H1 (cell line): ENCODE results near the gene HOXB3. TPM values are rescaled to one million over a fixed set of nuclear protein-coding genes. Genes with fewer than 3 reads are reported as not detected.

Experiments used
- CTCF ChIA-PET: fragments of 300-600 bp; sonication (Branson Sonifier 250); formaldehyde crosslinking; loops from one replicate; lab custom pipeline; 2021; ENCODE audit not compliant: partially characterized antibody; lab: Charles Lee
- POLR2A ChIA-PET: fragments of 300-600 bp; sonication (Branson Sonifier 250); formaldehyde crosslinking; loops from one replicate; lab custom pipeline; 2021; ENCODE audit warnings: inconsistent platforms; ENCODE audit not compliant: partially characterized antibody; lab: Charles Lee
- DNase-seq, 2 experiments: peaks; one replicate each; pipeline versions ENCODE4 v3.0.0 to v3.0.0-alpha.2; 2010 to 2022; ENCODE audit warnings: low spot score in 2 of 2, low read depth in 1 of 2, mixed read lengths in 1 of 2
- FAIRE-seq: peaks from 2 replicates; lab custom pipeline; 2011; peaks lifted over from hg19 to GRCh38; lab: Jason Lieb, UNC
- H2AFZ ChIP-seq: 2 replicates; pipeline ENCODE4 v1.8.1; 2012; ENCODE audit warnings: low read length, inconsistent platforms
- H2AK5ac ChIP-seq: 2 replicates; pipeline ENCODE4 v1.6.1; 2013; ENCODE audit warnings: low read depth, low read length
- H2BK120ac ChIP-seq: replicated peaks from 2 replicates; pipeline ENCODE3; 2013; ENCODE audit warnings: low read depth, low read length, inconsistent platforms
- H2BK12ac ChIP-seq: 2 replicates; pipeline ENCODE4 v1.6.1; 2013; ENCODE audit warnings: low read depth, low read length
- H2BK15ac ChIP-seq: 2 replicates; pipeline ENCODE4 v1.6.1; 2013; ENCODE audit warnings: low read length
- H2BK20ac ChIP-seq: 2 replicates; pipeline ENCODE4 v1.6.1; 2013; ENCODE audit warnings: low read length
- H2BK5ac ChIP-seq: 2 replicates; pipeline ENCODE4 v1.6.1; 2013; ENCODE audit warnings: low read depth, low read length
- H3K14ac ChIP-seq: 2 replicates; pipeline ENCODE4 v1.6.1; 2013; ENCODE audit warnings: inconsistent platforms; ENCODE audit not compliant: insufficient read length
- H3K18ac ChIP-seq: 2 replicates; pipeline ENCODE4 v1.6.1; 2013; ENCODE audit warnings: low read length; ENCODE audit errors: extremely low read depth
- H3K23ac ChIP-seq: 2 replicates; pipeline ENCODE4 v1.6.1; 2013; ENCODE audit warnings: inconsistent platforms; ENCODE audit not compliant: insufficient read length
- H3K23me2 ChIP-seq: 2 replicates; pipeline ENCODE4 v1.6.1; 2013; ENCODE audit warnings: low read depth, low read length
- H3K27ac ChIP-seq: 2 replicates; pipeline ENCODE4 v1.6.1; 2011; ENCODE audit warnings: low read depth, low read length, inconsistent platforms
- H3K27me3 ChIP-seq, 4 experiments: replicated peaks in 1 of 4; 1 replicate in 1 of 4; 2 replicates in 3 of 4; pipeline versions ENCODE4 v1.6.1 to v1.8.1; 2011 to 2013; ENCODE audit warnings: low read length in 3 of 4, mild to moderate bottlenecking in 3 of 4, inconsistent platforms in 2 of 4, mixed read lengths in 2 of 4, moderate library complexity in 1 of 4; ENCODE audit not compliant: control insufficient read depth in 3 of 4, insufficient read depth in 3 of 4; ENCODE audit errors: extremely low read depth in 1 of 4
- H3K36me3 ChIP-seq, 4 experiments: 2 replicates each; pipeline versions ENCODE4 v1.6.1 to v1.8.1; 2011 to 2013; ENCODE audit warnings: mild to moderate bottlenecking in 4 of 4, low read length in 3 of 4, moderate library complexity in 2 of 4, control low read depth in 1 of 4, inconsistent platforms in 1 of 4; ENCODE audit not compliant: insufficient read depth in 4 of 4, control insufficient read depth in 2 of 4
- H3K4ac ChIP-seq: replicated peaks from 2 replicates; pipeline ENCODE3; 2013; ENCODE audit warnings: low read length, low read depth, mixed read lengths, inconsistent platforms; ENCODE audit not compliant: insufficient read length
- H3K4me1 ChIP-seq, 4 experiments: replicated peaks in 1 of 4; 1 replicate in 1 of 4; 2 replicates in 3 of 4; pipeline versions ENCODE4 v1.6.1 to v1.8.1; 2011 to 2013; ENCODE audit warnings: low read length in 3 of 4, inconsistent platforms in 2 of 4, mixed read lengths in 1 of 4; ENCODE audit not compliant: insufficient read depth in 4 of 4, control insufficient read depth in 3 of 4
- H3K4me2 ChIP-seq, 2 experiments: 2 replicates each; pipeline versions ENCODE4 v1.6.1 to v1.8.1; 2011 to 2013; ENCODE audit warnings: low read depth in 2 of 2, low read length in 2 of 2, control low read depth in 1 of 2, inconsistent platforms in 1 of 2, mild to moderate bottlenecking in 1 of 2; ENCODE audit not compliant: insufficient read depth in 1 of 2
- H3K4me3 ChIP-seq, 4 experiments: fragments of 200-600, 300-600 bp in 1 of 4; sonication (generic), shearing (Covaris generic), sonication (Bioruptor Twin) in 1 of 4; 2 replicates each; pipeline versions ENCODE4 v1.5.1 to v1.8.1; 2011 to 2016; ENCODE audit warnings: low read length in 4 of 4, low read depth in 3 of 4, control low read depth in 2 of 4, inconsistent platforms in 2 of 4, mild to moderate bottlenecking in 2 of 4, mixed read lengths in 1 of 4, moderate library complexity in 1 of 4; ENCODE audit not compliant: insufficient read depth in 2 of 4; ENCODE audit errors: extremely low read depth in 1 of 4
- H3K56ac ChIP-seq: replicated peaks from 2 replicates; pipeline ENCODE3; 2013; ENCODE audit warnings: low read depth, mild to moderate bottlenecking, mixed read lengths, low read length, inconsistent platforms; ENCODE audit not compliant: insufficient read length
- H3K79me1 ChIP-seq: 2 replicates; pipeline ENCODE4 v1.6.1; 2013; ENCODE audit warnings: low read depth, low read length, control low read depth
- H3K79me2 ChIP-seq, 2 experiments: 2 replicates each; pipeline versions ENCODE4 v1.6.1 to v1.8.1; 2012 to 2013; ENCODE audit warnings: low read length in 2 of 2, mild to moderate bottlenecking in 2 of 2, inconsistent platforms in 1 of 2; ENCODE audit not compliant: insufficient read depth in 2 of 2, control insufficient read depth in 1 of 2
- H3K9ac ChIP-seq, 4 experiments: replicated peaks in 1 of 4; 1 replicate in 1 of 4; 2 replicates in 3 of 4; pipeline versions ENCODE4 v1.6.1 to v1.8.1; 2011 to 2013; ENCODE audit warnings: low read depth in 3 of 4, low read length in 3 of 4, control low read depth in 2 of 4, mild to moderate bottlenecking in 2 of 4, moderate library complexity in 2 of 4, inconsistent platforms in 1 of 4; ENCODE audit errors: extremely low read depth in 1 of 4
- H3K9me3 ChIP-seq, 2 experiments: 2 replicates each; pipeline versions ENCODE4 v1.6.1 to v1.8.1; 2012 to 2013; ENCODE audit warnings: mild to moderate bottlenecking in 2 of 2, moderate library complexity in 2 of 2, control low read depth in 1 of 2, inconsistent platforms in 1 of 2, low read depth in 1 of 2, low read length in 1 of 2, mixed read lengths in 1 of 2; ENCODE audit not compliant: insufficient read depth in 2 of 2
- H4K20me1 ChIP-seq, 2 experiments: replicated peaks in 1 of 2; 2 replicates each; pipeline versions ENCODE3 to v1.8.1; 2011 to 2013; ENCODE audit warnings: inconsistent platforms in 2 of 2, low read length in 2 of 2, mild to moderate bottlenecking in 1 of 2; ENCODE audit not compliant: insufficient read depth in 2 of 2, control insufficient read depth in 1 of 2
- H4K5ac ChIP-seq: 2 replicates; pipeline ENCODE4 v1.6.1; 2013; ENCODE audit warnings: low read length, low read depth, mixed read lengths, inconsistent platforms; ENCODE audit not compliant: insufficient read length
- H4K8ac ChIP-seq: 2 replicates; pipeline ENCODE4 v1.8.0; 2013; ENCODE audit warnings: mild to moderate bottlenecking, moderate library complexity, low read length, inconsistent platforms; ENCODE audit not compliant: insufficient read depth; ENCODE audit errors: extremely low read depth
- H4K91ac ChIP-seq: replicated peaks from 2 replicates; pipeline ENCODE3; 2013; ENCODE audit warnings: low read length, mixed read lengths, inconsistent platforms; ENCODE audit not compliant: insufficient read length
- NANOG ChIP-seq: IDR thresholded peaks from 2 replicates; pipeline ENCODE4 v1.6.1; 2011; ENCODE audit warnings: low read length, low read depth, mild to moderate bottlenecking, inconsistent platforms; ENCODE audit not compliant: insufficient read depth, poor library complexity, severe bottlenecking
- SUZ12 ChIP-seq: fragments of 200-600 bp; sonication (generic); IDR thresholded peaks from 2 replicates; pipeline ENCODE4 v1.6.1; 2012; ENCODE audit warnings: mild to moderate bottlenecking, inconsistent platforms, low read length, moderate library complexity, mixed read lengths
- TAF1 ChIP-seq: IDR thresholded peaks from 2 replicates; pipeline ENCODE4 v1.6.1; 2011; ENCODE audit warnings: mild to moderate bottlenecking, low read depth, low read length
- TEAD4 ChIP-seq: IDR thresholded peaks from 2 replicates; pipeline ENCODE4 v1.6.1; 2012; ENCODE audit warnings: low read depth, low read length, inconsistent platforms, mixed read lengths
- polyA plus RNA-seq, 7 experiments: library from polyadenylated mRNA; depleted of rRNA in 3 of 7; stranded (reverse) in 5 of 7; unstranded in 2 of 7; fragments of >200 nt in 5 of 7; fragments of 200-250 nt in 2 of 7; gene quantifications; 1 replicate in 5 of 7; 2 replicates in 1 of 7; 4 replicates in 1 of 7; pipeline versions ENCODE4 v1.2.1 to v1.2.3, GENCODE V29; 2011 to 2013; ENCODE audit warnings: missing spikeins in 2 of 7, mixed read lengths in 2 of 7
- total RNA-seq: library from RNA; stranded (reverse); fragmentation: NEBNext Ultra II Directional; extraction: Animal tissue kit (Norgen Biotek cat#: 25700); gene quantifications from 2 replicates; pipeline ENCODE4 v1.2.1, GENCODE V29; 2021
- TF ChIP-seq, protein P1 (sequence below), 3 experiments: IDR thresholded peaks; 1 replicate in 2 of 3; 2 replicates in 1 of 3; pipeline versions ENCODE4 v1.5.1 to v1.6.1; 2011; ENCODE audit warnings: low read length in 3 of 3, mild to moderate bottlenecking in 3 of 3, inconsistent platforms in 2 of 3, low read depth in 1 of 3, moderate library complexity in 1 of 3; ENCODE audit not compliant: insufficient read depth in 1 of 3; ENCODE audit errors: control extremely low read depth in 1 of 3

The HOXB3 gene
- total and polyA plus RNA-seq, 2 of the 8 experiments (the other 6 are each of a cell fraction or from before 2014, with no cell fraction given): not detected

DNA sequence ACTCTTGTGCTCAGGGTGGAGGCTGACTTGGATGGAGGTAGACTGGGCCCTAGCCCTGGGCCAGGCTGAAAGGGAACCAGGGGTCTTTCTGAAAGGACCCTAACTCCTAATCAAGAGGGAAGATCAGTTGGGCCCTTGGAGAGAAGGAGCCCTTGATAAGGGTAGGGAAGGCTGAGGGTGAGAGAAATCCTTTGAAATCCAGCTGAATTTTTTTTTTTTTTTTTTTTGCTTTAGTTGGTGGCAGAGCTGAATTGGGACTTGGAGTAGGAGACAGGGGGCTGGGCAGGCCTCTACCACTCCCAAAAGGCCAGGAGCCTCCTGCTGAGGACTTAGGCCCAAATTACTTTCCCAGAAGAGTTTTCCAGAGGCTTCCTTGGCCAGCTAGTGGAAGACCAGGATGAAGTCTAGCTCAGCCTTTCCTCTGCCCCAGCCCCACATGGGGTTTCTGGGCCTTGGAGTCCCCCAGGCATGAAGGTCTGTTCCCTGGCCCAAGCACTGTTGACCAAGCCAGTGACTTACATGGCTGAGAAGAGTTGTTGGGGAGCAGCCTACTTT is 643 bp upstream of the HOXB3 start:
- FAIRE-seq: no peak
- Histone ChIP-seq H3K4ac (no peak overlapping the region), H3K9me3 (no peaks in the 10 kb centered on the region; a peak in 1 of 4 replicates), H3K27ac (no peak overlapping the region), H3K23me2 (no peaks in the 10 kb centered on the region; the same call in 1 of the 2 replicates), H2BK5ac (no peak overlapping the region), H3K79me1 (no peaks in the 10 kb centered on the region), H3K4me2 (no peak overlapping the region), H2AK5ac (peak overlapping the region; percentile 55; the same call in 1 of the 2 replicates), H2BK12ac (no peak overlapping the region), H2BK120ac (no peak overlapping the region), H2AFZ (no peak overlapping the region), H3K56ac (no peak overlapping the region), H3K9ac (no peak overlapping the region), H3K36me3 (peaks cover 0 to 6% (median 0%) of the 10 kb centered on the region in 4 experiments; a peak in 1 of 8 replicates), H4K8ac (no peak overlapping the region), H3K27me3 (peaks cover 95 to 100% (median 99%) of the 10 kb centered on the region in 4 experiments), H3K18ac (no peak overlapping the region), H3K23ac (no peak overlapping the region), H4K20me1 (peaks cover 23 to 40% of the 10 kb centered on the region in 2 experiments), H3K79me2 (no peaks in the 10 kb centered on the region), H4K91ac (no peak overlapping the region), H2BK15ac (peak overlapping the region; percentile 81; the same call in 1 of the 2 replicates), H2BK20ac (no peak overlapping the region), H3K4me3 (no peak overlapping the region), H3K14ac (no peak overlapping the region), H3K4me1 (peaks cover 0 to 6% (median 3%) of the 10 kb centered on the region in 4 experiments; a peak in 5 of 7 replicates), H4K5ac (no peak overlapping the region)
- ChIA-PET POLR2A (interaction anchor here (0.6 kb wide), 1 partner anchor 214 kb away, joined by 3 read pairs; no protein-coding TSS in a partner anchor), CTCF (interaction anchor here (0.6 to 7.0 kb wide), 14 partner anchors 22 to 701 kb away, joined by 3 to 53 read pairs (median 3); no protein-coding TSS in a partner anchor)
- no peak for TF ChIP-seq TEAD4
- TF ChIP-seq SUZ12: 0 out of 2 replicates have a peak, but pooled peaks have one; percentile 58
- TF ChIP-seq, protein P1, sequence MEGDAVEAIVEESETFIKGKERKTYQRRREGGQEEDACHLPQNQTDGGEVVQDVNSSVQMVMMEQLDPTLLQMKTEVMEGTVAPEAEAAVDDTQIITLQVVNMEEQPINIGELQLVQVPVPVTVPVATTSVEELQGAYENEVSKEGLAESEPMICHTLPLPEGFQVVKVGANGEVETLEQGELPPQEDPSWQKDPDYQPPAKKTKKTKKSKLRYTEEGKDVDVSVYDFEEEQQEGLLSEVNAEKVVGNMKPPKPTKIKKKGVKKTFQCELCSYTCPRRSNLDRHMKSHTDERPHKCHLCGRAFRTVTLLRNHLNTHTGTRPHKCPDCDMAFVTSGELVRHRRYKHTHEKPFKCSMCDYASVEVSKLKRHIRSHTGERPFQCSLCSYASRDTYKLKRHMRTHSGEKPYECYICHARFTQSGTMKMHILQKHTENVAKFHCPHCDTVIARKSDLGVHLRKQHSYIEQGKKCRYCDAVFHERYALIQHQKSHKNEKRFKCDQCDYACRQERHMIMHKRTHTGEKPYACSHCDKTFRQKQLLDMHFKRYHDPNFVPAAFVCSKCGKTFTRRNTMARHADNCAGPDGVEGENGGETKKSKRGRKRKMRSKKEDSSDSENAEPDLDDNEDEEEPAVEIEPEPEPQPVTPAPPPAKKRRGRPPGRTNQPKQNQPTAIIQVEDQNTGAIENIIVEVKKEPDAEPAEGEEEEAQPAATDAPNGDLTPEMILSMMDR (IDR thresholded peaks at IDR 0.05; ENCODE audit: control extremely low read depth in 1 of 3, insufficient read depth in 1 of 3, low read depth in 1 of 3, low read length in 3 of 3): no peak
- TF ChIP-seq TAF1: no peak
- no peak for TF ChIP-seq NANOG
- no peak for DNase-seq
